Measurements from ENCODE around the gene PLCH1.

DNA sequence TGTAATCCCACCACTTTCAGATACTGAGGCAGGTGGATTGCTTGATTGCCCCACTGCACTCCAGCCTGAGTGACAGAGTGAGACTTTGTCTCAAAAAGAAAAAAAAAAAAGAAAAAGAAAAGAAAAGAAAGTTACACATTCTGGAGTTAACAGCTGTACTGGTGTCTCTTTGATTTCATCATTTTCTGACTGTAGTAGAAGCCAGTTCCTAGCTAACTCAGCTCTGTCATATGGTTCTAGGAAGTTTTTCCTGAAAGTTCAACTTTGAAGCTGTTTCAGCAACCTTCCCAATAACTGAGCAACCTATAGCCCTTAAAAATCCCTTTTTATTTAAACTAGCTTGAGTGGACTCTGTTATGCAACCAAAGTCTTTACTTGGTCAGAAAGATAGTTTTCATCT, 346.8 kb downstream of the PLCH1 start:
- TF ChIP-seq, protein P1, sequence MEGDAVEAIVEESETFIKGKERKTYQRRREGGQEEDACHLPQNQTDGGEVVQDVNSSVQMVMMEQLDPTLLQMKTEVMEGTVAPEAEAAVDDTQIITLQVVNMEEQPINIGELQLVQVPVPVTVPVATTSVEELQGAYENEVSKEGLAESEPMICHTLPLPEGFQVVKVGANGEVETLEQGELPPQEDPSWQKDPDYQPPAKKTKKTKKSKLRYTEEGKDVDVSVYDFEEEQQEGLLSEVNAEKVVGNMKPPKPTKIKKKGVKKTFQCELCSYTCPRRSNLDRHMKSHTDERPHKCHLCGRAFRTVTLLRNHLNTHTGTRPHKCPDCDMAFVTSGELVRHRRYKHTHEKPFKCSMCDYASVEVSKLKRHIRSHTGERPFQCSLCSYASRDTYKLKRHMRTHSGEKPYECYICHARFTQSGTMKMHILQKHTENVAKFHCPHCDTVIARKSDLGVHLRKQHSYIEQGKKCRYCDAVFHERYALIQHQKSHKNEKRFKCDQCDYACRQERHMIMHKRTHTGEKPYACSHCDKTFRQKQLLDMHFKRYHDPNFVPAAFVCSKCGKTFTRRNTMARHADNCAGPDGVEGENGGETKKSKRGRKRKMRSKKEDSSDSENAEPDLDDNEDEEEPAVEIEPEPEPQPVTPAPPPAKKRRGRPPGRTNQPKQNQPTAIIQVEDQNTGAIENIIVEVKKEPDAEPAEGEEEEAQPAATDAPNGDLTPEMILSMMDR (IDR thresholded peaks at IDR 0.05; ENCODE audit: control extremely low read depth in 1 of 3, insufficient read depth in 1 of 3, low read depth in 1 of 3, low read length in 3 of 3), result no peak
- TF ChIP-seq SRF (IDR thresholded peaks at IDR 0.05; ENCODE audit: low read depth, low read length) (no peak), NRF1 (IDR thresholded peaks at IDR 0.05; ENCODE audit: low read depth, low read length) (no peak), MAFK (IDR thresholded peaks at IDR 0.05; ENCODE audit: low read depth, low read length) (no peak), BCL11A (IDR thresholded peaks at IDR 0.05; ENCODE audit: low read depth in 2 of 2, low read length in 2 of 2) (no peak)

Data from H1 (cell line).